ENCODE results near the gene PDP2.

DNA sequence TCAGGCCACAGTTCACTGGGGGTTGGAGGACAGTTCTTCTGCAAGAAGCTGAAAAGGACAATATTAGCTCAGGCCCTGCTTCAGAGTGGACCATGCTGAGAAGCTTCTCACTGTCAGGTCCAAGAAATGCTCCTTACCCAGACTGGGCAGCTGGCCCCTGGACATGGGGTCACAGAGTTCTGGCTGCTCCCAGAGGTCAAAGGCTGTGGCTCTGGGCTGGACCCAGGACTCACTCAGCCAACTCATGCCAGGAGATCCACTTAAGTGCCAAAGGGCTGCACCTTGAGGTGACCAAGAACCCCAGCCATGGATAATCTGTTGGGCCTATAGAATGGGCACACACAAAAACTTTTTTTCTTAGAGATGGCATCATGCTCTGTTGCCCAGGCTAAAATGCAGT is 59.1 kb downstream of the PDP2 start:
- TF ChIP-seq, protein P1, sequence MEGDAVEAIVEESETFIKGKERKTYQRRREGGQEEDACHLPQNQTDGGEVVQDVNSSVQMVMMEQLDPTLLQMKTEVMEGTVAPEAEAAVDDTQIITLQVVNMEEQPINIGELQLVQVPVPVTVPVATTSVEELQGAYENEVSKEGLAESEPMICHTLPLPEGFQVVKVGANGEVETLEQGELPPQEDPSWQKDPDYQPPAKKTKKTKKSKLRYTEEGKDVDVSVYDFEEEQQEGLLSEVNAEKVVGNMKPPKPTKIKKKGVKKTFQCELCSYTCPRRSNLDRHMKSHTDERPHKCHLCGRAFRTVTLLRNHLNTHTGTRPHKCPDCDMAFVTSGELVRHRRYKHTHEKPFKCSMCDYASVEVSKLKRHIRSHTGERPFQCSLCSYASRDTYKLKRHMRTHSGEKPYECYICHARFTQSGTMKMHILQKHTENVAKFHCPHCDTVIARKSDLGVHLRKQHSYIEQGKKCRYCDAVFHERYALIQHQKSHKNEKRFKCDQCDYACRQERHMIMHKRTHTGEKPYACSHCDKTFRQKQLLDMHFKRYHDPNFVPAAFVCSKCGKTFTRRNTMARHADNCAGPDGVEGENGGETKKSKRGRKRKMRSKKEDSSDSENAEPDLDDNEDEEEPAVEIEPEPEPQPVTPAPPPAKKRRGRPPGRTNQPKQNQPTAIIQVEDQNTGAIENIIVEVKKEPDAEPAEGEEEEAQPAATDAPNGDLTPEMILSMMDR (IDR thresholded peaks at IDR 0.05; ENCODE audit: low read depth, low read length, poor library complexity, severe bottlenecking), result no peak
- TF ChIP-seq EZH2phosphoT487 (IDR thresholded peaks at IDR 0.05; ENCODE audit: borderline replicate concordance, low read length), result no peak
